Activated T-cell treated with anti-CD3 and anti-CD28 coated beads, Interleukin-2, amount 50 U/mL, for 72 hours (primary cell): ENCODE results near the gene PRKCA. TPM values are rescaled to one million over a fixed set of nuclear protein-coding genes. Genes with fewer than 3 reads are reported as not detected.
"Not testable (repeated sequence)": the region's sequence is repeated elsewhere in the genome, so short reads cannot be mapped to it uniquely, and the experiment has no call there.

Experiments
- ATAC-seq, 2 donors: fragments of 150-1000 bp; cut with Tn5 transposase; replicated peaks in 1 of 2; 2 replicates each; pipeline ENCODE4 v1.10.0; 2021; ENCODE audit warnings: moderate library complexity in 2 of 2, mild to moderate bottlenecking in 1 of 2
- DNase-seq, 2 donors: peaks; one replicate each; pipeline ENCODE4 v3.0.0; 2021 to 2022; ENCODE audit warnings: mixed read lengths in 1 of 2
- H3K27ac Mint-ChIP-seq: one replicate; pipeline ENCODE4 v1.8.0; 2022; ENCODE audit warnings: mild to moderate bottlenecking, moderate library complexity, mixed read lengths
- H3K27me3 Mint-ChIP-seq: one replicate; pipeline ENCODE4 v1.8.0; 2022; ENCODE audit warnings: low read depth, mixed read lengths
- H3K36me3 Mint-ChIP-seq, 2 donors: one replicate each; pipeline ENCODE4 v1.8.0; 2022; ENCODE audit warnings: mixed read lengths in 2 of 2, mild to moderate bottlenecking in 1 of 2; ENCODE audit not compliant: insufficient read depth in 2 of 2
- H3K4me1 Mint-ChIP-seq: one replicate; pipeline ENCODE4 v1.8.0; 2022; ENCODE audit warnings: low read depth, mixed read lengths
- H3K4me3 Mint-ChIP-seq, 2 donors: one replicate each; pipeline ENCODE4 v1.8.0; 2022; ENCODE audit warnings: mild to moderate bottlenecking in 2 of 2, mixed read lengths in 2 of 2, moderate library complexity in 2 of 2
- H3K9me3 Mint-ChIP-seq, 2 donors: one replicate each; pipeline ENCODE4 v1.8.0; 2022; ENCODE audit warnings: mixed read lengths in 2 of 2
- total RNA-seq, 2 donors: library from RNA; stranded (reverse); gene quantifications; one replicate each; pipeline ENCODE4 v1.2.3, GENCODE V29; 2022

PRKCA gene
- total RNA-seq, 2 donors from 2014 or later, result 126 to 138 TPM

- peak; percentile 31 to 40 for DNase-seq
- ATAC-seq, result peak; percentile 71 to 73
- Mint-ChIP-seq H3K27ac (peak overlapping the region; percentile 57), H3K36me3 (peaks cover 5% of the 10 kb centered on the region in 2 donors), H3K27me3 (no peaks in the 10 kb centered on the region), H3K4me3 (peak overlapping the region in 1 of 2 donors; percentile 39), H3K9me3 (no peaks in the 10 kb centered on the region), H3K4me1 (peaks cover 29% of the 10 kb centered on the region)
Measured at GRCh38 chr17:66713533-66714042, 411.2 kb downstream of the PRKCA start.

- DNase-seq (no peak), ATAC-seq (no peak)
- H3K27me3 Mint-ChIP-seq, result no peaks in the 10 kb centered on the region
- H3K4me3 Mint-ChIP-seq, result no peak overlapping the region
- peak overlapping the region; percentile 12 for H3K27ac Mint-ChIP-seq
- H3K4me1 Mint-ChIP-seq, result peaks cover 29% of the 10 kb centered on the region
- no peaks in the 10 kb centered on the region for H3K9me3 Mint-ChIP-seq
- peaks cover 5 to 6% of the 10 kb centered on the region in 2 donors for H3K36me3 Mint-ChIP-seq
Measured at GRCh38 chr17:66714046-66715023, 411.9 kb downstream of the PRKCA start.

- no peak for ATAC-seq
- peaks cover 5 to 7% of the 10 kb centered on the region in 2 donors for H3K36me3 Mint-ChIP-seq
Measured at GRCh38 chr17:66715076-66715675, 412.8 kb downstream of the PRKCA start.

GRCh38 chr17:66715745-66716156 lies 413.3 kb downstream of the PRKCA start:
- Mint-ChIP-seq H3K27ac (peak overlapping the region; percentile 12), H3K36me3 (peaks cover 4 to 5% of the 10 kb centered on the region in 2 donors), H3K4me3 (no peak overlapping the region), H3K9me3 (no peaks in the 10 kb centered on the region), H3K4me1 (peaks cover 25% of the 10 kb centered on the region), H3K27me3 (no peaks in the 10 kb centered on the region)
- ATAC-seq (peak; percentile 16 to 38), DNase-seq (peak in 1 of 2 donors; percentile 17)

More at GRCh38 chr17:66715076-66715675, 412.8 kb downstream of the PRKCA start:
- DNase-seq, result no peak
- H3K9me3 Mint-ChIP-seq, result no peaks in the 10 kb centered on the region
- no peak overlapping the region for H3K4me3 Mint-ChIP-seq
- peak overlapping the region; percentile 12 for H3K27ac Mint-ChIP-seq
- H3K4me1 Mint-ChIP-seq, result peaks cover 29% of the 10 kb centered on the region
- no peaks in the 10 kb centered on the region for H3K27me3 Mint-ChIP-seq

- H3K36me3 Mint-ChIP-seq, result peaks cover 4 to 6% of the 10 kb centered on the region in 2 donors
- no peak overlapping the region for H3K4me3 Mint-ChIP-seq
- H3K9me3 Mint-ChIP-seq, result no peaks in the 10 kb centered on the region
Measured at GRCh38 chr17:66716236-66717026, 414.0 kb downstream of the PRKCA start.

GRCh38 chr17:66717641-66718058 lies 415.2 kb downstream of the PRKCA start:
- Mint-ChIP-seq H3K4me3 (no peak overlapping the region), H3K27me3 (no peaks in the 10 kb centered on the region), H3K4me1 (peaks cover 11% of the 10 kb centered on the region), H3K9me3 (no peaks in the 10 kb centered on the region), H3K27ac (no peak overlapping the region), H3K36me3 (peaks cover 4 to 5% of the 10 kb centered on the region in 2 donors)
- ATAC-seq (no peak), DNase-seq (no peak)

More at GRCh38 chr17:66716236-66717026, 414.0 kb downstream of the PRKCA start:
- ATAC-seq (no peak), DNase-seq (no peak)
- Mint-ChIP-seq H3K27me3 (no peaks in the 10 kb centered on the region), H3K27ac (no peak overlapping the region), H3K4me1 (peaks cover 21% of the 10 kb centered on the region)

- H3K36me3 Mint-ChIP-seq, result peaks cover 4 to 5% of the 10 kb centered on the region in 2 donors
- no peak for DNase-seq
- H3K4me3 Mint-ChIP-seq, result no peak overlapping the region
- no peak for ATAC-seq
- no peak overlapping the region for H3K27ac Mint-ChIP-seq
- H3K9me3 Mint-ChIP-seq, result no peaks in the 10 kb centered on the region
- no peaks in the 10 kb centered on the region for H3K4me1 Mint-ChIP-seq
- H3K27me3 Mint-ChIP-seq, result no peaks in the 10 kb centered on the region
Measured at GRCh38 chr17:66720027-66720426, 417.6 kb downstream of the PRKCA start.

- no peaks in the 10 kb centered on the region for H3K4me1 Mint-ChIP-seq
- no peaks in the 10 kb centered on the region for H3K9me3 Mint-ChIP-seq
- no peak overlapping the region for H3K4me3 Mint-ChIP-seq
- peaks cover 4 to 5% of the 10 kb centered on the region in 2 donors for H3K36me3 Mint-ChIP-seq
- DNase-seq, result no peak
- peak overlapping the region; percentile 78 for H3K27ac Mint-ChIP-seq
- no peak for ATAC-seq
- H3K27me3 Mint-ChIP-seq, result no peaks in the 10 kb centered on the region
Measured at GRCh38 chr17:66720567-66720966, 418.2 kb downstream of the PRKCA start.

- no peak for DNase-seq
- no peak for ATAC-seq
- no peaks in the 10 kb centered on the region for H3K27me3 Mint-ChIP-seq
- no peak overlapping the region for H3K4me3 Mint-ChIP-seq
- H3K27ac Mint-ChIP-seq, result no peak overlapping the region
- H3K36me3 Mint-ChIP-seq, result peaks cover 1 to 5% of the 10 kb centered on the region in 2 donors
- no peaks in the 10 kb centered on the region for H3K9me3 Mint-ChIP-seq
- H3K4me1 Mint-ChIP-seq, result peaks cover 4% of the 10 kb centered on the region
Measured at GRCh38 chr17:66722341-66722740, 419.9 kb downstream of the PRKCA start.

- Mint-ChIP-seq H3K4me3 (no peak overlapping the region), H3K9me3 (no peaks in the 10 kb centered on the region), H3K36me3 (peaks cover 0 to 3% of the 10 kb centered on the region in 2 donors), H3K27ac (no peak overlapping the region), H3K4me1 (peaks cover 4% of the 10 kb centered on the region), H3K27me3 (no peaks in the 10 kb centered on the region)
- no peak for DNase-seq
- peak in 1 of 2 donors; percentile 11 for ATAC-seq
Measured at GRCh38 chr17:66724581-66725341, 422.3 kb downstream of the PRKCA start.

GRCh38 chr17:66725438-66725837 lies 423.0 kb downstream of the PRKCA start:
- not testable (repeated sequence) for H3K9me3 Mint-ChIP-seq, DNase-seq, H3K27me3 Mint-ChIP-seq, ATAC-seq, H3K4me3 Mint-ChIP-seq, H3K4me1 Mint-ChIP-seq, H3K36me3 Mint-ChIP-seq
- peak overlapping the region; percentile 6 for H3K27ac Mint-ChIP-seq

- H3K27ac Mint-ChIP-seq, result peak overlapping the region; percentile 6
- ATAC-seq, result no peak
Measured at GRCh38 chr17:66725956-66726355, 423.5 kb downstream of the PRKCA start.

More at GRCh38 chr17:66725956-66726355, 423.5 kb downstream of the PRKCA start:
- no peak for DNase-seq
- H3K9me3 Mint-ChIP-seq, result no peaks in the 10 kb centered on the region
- H3K36me3 Mint-ChIP-seq, result no peaks in the 10 kb centered on the region
- no peak overlapping the region for H3K4me3 Mint-ChIP-seq
- no peaks in the 10 kb centered on the region for H3K27me3 Mint-ChIP-seq
- H3K4me1 Mint-ChIP-seq, result peaks cover 4% of the 10 kb centered on the region
